Measurements from ENCODE around the gene SLC30A1. TPM values are rescaled to one million over a fixed set of nuclear protein-coding genes. Genes with fewer than 3 reads are reported as not detected.
"Not testable (repeated sequence)": the region's sequence is repeated elsewhere in the genome, so short reads cannot be mapped to it uniquely, and the experiment has no call there.

The SLC30A1 gene, protein sequence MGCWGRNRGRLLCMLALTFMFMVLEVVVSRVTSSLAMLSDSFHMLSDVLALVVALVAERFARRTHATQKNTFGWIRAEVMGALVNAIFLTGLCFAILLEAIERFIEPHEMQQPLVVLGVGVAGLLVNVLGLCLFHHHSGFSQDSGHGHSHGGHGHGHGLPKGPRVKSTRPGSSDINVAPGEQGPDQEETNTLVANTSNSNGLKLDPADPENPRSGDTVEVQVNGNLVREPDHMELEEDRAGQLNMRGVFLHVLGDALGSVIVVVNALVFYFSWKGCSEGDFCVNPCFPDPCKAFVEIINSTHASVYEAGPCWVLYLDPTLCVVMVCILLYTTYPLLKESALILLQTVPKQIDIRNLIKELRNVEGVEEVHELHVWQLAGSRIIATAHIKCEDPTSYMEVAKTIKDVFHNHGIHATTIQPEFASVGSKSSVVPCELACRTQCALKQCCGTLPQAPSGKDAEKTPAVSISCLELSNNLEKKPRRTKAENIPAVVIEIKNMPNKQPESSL
- polyA plus RNA-seq, result 2.5 TPM

DNA sequence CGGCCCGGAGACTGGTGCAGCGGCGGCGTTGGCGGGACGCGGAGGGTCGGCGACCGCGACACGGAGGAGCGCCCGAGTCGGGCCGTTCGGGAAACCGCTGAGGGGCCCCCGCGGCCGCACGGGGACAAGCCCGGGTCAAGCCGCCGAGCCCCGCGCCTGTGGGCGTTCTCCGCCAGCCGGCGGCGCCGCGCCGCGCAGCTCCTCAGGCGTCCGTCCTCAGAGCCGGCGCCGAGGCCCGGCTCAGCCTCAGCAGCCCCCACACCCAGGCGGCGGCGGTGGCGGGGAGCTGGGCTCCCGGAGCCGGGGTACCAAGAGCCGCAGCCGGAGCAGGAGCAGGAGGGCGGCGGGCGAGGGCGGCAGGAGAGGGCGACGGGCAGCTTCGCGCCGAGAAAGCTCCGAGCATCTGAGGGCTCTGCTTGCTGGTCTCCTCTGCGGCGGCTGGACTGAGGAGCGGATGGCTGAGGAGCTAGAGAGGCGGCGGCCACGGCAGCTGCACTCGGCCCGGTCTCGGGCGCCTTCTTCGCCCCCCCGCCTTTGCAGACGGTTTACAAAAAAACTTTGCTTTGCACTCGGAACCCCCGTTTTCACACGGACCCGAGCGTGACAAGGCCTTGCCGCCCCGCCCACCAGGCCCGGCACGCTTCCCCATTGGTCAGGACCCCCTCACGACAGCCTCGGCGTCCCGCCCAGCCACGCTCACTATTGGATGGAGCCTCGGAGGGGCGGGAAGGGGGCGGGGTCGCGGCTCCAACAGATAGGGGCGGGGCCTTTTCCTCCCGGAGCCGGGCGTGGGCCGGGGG, at the start of gene SLC30A1:
Gene SLC30A1 (minus strand): TSS at position 522 of the 800 bp plus-strand sequence. CDS start 549 bp downstream, outside the sequence.
- peaks cover 26 to 39% (median 30%) of the 10 kb centered on the region in 3 donors for H3K4me1 Mint-ChIP-seq
- peaks cover 2% of the 10 kb centered on the region for H3K36me3 Mint-ChIP-seq
- peak within 1 kb of the TSS; percentile 96 to 97 (median 97) for H3K4me3 Mint-ChIP-seq
- H3K27ac Mint-ChIP-seq, result peak within 1 kb of the TSS; percentile 89 to 97 (median 94)
- no peaks in the 10 kb centered on the region for H3K27me3 Mint-ChIP-seq
- no peaks in the 10 kb centered on the region for H3K9me3 Mint-ChIP-seq

DNA sequence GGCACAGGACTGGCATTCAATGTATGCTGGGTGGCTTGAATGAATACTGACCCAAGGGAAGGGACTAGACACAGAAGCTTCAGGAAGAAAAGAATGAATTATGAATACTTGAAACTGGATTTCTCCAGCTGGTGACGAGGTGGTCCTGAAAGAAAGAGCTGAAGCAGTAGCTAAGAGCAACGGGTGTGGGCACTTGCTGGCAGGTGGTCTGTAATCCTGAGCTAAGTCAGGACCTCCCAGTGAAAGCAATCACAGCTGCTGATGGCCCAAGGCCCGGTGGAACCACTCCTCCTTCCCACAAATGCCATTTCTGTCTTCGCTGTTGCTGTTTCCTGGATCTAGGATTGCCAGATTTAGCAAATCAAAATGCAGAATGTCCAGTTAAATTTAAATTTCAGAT, 49.5 kb upstream of the SLC30A1 start:
- H3K27ac Mint-ChIP-seq, result no peak overlapping the region

DNA sequence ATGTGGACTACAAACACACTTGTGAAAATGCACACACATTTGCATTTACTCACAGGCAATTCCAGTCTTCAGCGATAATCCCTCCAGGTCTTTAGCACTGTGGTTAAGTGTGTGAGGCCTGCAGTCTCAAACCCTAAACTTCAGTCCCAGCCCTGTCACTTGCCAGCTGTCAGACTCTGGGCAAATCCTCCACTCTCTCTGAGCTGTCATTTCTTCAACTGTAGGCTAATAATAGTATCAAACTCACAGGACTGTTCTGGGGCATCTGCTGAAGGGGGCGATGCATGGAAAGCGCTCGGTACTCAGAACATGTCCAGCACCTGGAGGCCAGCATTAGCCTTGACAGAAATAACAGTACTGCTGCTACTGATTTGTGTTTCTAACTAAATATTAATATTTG, 48.3 kb upstream of the SLC30A1 start:
- Mint-ChIP-seq H3K4me3 (no peak overlapping the region), H3K9me3 (no peaks in the 10 kb centered on the region), H3K36me3 (peaks cover 2% of the 10 kb centered on the region), H3K4me1 (peaks cover 0 to 1% (median 0%) of the 10 kb centered on the region in 3 donors), H3K27me3 (peaks cover 2% of the 10 kb centered on the region), H3K27ac (no peak overlapping the region)

More for the DNA sequence above, 49.5 kb upstream of the SLC30A1 start:
- Mint-ChIP-seq H3K27me3 (peaks cover 2% of the 10 kb centered on the region), H3K9me3 (no peaks in the 10 kb centered on the region), H3K36me3 (peaks cover 2% of the 10 kb centered on the region), H3K4me3 (no peak overlapping the region), H3K4me1 (peaks cover 0 to 1% (median 0%) of the 10 kb centered on the region in 3 donors)

DNA sequence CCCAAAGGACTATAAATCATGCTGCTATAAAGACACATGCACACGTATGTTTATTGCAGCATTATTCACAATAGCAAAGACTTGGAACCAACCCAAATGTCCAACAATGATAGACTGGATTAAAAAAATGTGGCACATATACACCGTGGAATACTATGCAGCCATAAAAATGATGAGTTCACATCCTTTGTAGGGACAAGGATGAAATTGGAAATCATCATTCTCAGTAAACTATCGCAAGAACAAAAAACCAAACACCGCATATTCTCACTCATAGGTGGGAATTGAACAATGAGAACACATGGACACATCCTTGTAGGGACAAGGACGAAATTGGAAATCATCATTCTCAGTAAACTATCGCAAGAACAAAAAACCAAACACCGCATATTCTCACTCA, 46.9 kb upstream of the SLC30A1 start:
- not testable (repeated sequence) for H3K4me1 Mint-ChIP-seq, H3K4me3 Mint-ChIP-seq, H3K27ac Mint-ChIP-seq, H3K27me3 Mint-ChIP-seq, H3K9me3 Mint-ChIP-seq, H3K36me3 Mint-ChIP-seq

DNA sequence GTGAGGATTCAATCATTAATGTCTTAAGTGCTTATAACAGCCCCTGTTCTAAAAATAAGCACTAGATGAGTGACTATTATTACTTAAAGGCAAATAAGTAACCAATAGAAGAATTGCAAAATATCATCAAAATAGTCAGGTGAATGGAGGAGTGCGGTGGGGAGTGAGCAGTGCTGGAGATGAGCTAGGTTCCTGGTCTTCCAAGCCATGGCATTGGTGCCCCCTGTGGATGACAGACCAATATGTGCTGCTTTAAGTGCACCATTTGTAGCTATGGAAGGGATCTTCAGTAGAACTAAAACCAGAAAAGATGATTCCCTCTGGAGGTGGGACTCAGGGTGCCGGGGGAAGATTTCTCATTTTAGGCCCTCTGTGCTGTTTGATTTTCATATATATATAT, 46.1 kb upstream of the SLC30A1 start:
- peaks cover 2% of the 10 kb centered on the region for H3K27me3 Mint-ChIP-seq

DNA sequence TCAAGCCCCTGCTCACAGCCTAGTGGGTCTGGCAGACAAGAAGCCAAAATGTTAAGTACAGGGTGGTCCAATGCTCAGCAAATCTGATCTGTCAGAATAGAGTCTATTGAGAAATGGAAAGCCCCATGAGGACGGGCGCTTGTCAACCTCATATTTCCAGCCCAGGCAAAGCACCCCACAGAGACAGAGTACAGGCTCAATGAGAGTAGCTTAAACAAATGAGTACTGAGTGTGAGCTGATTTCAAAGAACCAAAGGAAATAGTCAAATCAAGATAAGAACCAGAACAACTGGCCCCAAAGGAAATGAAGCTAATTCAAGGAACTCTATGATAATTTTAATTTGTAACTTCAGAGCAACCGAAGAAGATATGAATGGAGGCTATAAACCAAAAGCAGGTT, 44.6 kb upstream of the SLC30A1 start:
- H3K4me3 Mint-ChIP-seq, result no peak overlapping the region
- no peaks in the 10 kb centered on the region for H3K9me3 Mint-ChIP-seq
- H3K27ac Mint-ChIP-seq, result no peak overlapping the region
- H3K4me1 Mint-ChIP-seq, result no peaks in the 10 kb centered on the region
- peaks cover 2% of the 10 kb centered on the region for H3K36me3 Mint-ChIP-seq
- peaks cover 2% of the 10 kb centered on the region for H3K27me3 Mint-ChIP-seq

More for the DNA sequence above, 46.1 kb upstream of the SLC30A1 start:
- Mint-ChIP-seq H3K4me1 (no peaks in the 10 kb centered on the region), H3K36me3 (peaks cover 2% of the 10 kb centered on the region), H3K9me3 (no peaks in the 10 kb centered on the region), H3K27ac (no peak overlapping the region), H3K4me3 (no peak overlapping the region)

DNA sequence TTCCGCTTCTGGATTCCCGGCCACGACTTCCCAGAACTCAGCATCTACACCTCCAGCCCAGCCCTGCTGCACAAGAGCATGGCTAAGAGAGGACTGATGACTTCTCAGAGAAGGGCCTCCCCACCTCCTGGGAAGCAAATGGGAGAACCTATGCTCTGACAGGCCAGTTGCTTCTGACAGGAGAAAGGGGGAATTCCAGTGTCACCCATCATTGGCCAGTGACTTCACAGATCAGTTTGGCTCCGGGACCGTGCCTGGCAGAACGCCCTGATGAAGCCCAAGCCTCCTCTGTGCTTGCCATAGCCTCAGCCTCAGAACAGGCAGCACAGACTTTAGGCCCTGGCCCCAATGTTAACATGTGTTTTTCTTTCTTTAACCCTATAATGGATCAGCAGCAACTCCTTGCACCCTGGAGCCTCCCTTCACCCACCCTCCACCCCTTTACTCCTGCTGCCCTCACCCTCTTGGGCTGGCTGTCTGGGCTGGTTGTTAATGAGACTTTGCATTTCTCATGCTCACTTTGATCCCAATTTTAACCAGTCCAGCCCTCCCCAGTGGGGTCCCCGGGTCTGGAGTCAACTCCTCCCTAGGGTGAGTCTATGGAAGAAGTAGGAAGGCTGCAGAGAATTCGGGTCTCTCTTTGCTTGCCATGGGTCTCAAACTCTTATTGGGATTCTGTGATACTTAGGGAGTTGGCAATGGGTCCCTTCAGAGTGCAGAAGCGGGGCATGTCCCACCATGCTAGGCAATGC, 42.7 kb upstream of the SLC30A1 start:
- H3K36me3 Mint-ChIP-seq, result peaks cover 2% of the 10 kb centered on the region
- peaks cover 2% of the 10 kb centered on the region for H3K27me3 Mint-ChIP-seq
- H3K4me3 Mint-ChIP-seq, result no peak overlapping the region
- H3K4me1 Mint-ChIP-seq, result no peaks in the 10 kb centered on the region
- H3K9me3 Mint-ChIP-seq, result no peaks in the 10 kb centered on the region
- no peak overlapping the region for H3K27ac Mint-ChIP-seq

DNA sequence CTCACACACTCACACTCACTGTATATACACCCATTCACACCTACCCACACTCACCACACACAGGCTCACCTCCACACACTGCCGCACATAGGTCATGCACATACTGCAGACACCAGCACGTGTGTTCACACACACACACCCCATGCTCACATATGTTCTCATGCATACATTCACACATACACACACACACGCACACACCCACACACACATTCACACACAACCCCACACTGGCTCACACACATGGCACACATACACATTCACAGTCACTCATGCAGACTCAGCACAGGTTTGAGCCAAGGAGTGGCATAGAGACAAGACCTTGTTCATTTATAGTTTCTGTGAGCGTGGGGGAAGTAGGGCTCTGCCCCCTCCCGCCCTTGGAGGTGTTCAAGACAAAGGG, 41.1 kb upstream of the SLC30A1 start:
- Mint-ChIP-seq H3K27ac (no peak overlapping the region), H3K4me3 (no peak overlapping the region), H3K27me3 (peaks cover 2% of the 10 kb centered on the region), H3K4me1 (no peaks in the 10 kb centered on the region), H3K9me3 (no peaks in the 10 kb centered on the region), H3K36me3 (peaks cover 2% of the 10 kb centered on the region)

DNA sequence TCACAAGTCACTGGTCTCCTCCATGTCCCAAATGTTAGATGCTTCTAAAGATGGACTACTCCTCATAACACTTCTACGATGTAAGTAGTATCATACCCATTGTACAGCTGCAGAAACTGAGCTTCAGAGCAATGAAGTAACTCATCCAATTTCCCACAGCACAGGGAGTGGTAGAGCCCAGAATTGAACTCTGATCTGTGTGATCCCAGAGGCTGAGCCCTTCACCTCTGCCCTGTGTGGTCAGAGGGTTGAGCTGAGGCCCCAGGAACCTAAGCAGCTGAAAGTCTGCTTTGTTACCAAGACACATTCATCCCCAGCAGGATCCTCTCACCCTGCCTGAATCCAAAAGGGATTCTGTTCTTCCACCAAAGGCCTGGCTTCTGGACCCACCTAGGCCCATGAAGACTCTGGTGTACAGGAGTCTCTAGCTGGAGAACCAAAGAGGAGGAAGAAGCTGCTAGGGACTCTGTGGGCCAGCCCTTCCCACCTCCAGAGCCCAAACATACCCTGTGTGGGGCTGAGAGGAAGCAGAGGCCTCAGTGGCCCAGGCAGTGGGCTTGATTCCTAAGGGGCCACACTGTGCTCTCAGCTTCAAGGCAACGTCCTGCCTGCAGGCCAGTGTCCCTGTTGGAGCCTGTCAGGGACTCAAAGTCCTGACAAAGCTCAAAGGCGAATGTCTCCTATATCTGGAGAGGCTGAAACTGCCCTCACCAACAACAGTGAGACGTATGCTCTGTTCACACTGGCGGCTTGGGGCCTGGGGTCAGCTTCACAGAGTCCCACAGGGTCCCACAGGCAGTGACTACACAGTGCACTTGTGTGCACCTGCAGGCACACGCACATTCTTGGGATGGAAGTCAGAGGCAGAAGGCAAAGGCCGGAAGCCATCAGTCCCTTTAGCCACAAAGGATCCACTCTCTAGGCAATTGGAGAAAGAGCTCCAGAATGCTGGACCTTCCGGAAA, 40.4 kb upstream of the SLC30A1 start:
- Mint-ChIP-seq H3K4me1 (no peaks in the 10 kb centered on the region), H3K36me3 (peaks cover 2% of the 10 kb centered on the region), H3K27ac (no peak overlapping the region), H3K4me3 (no peak overlapping the region), H3K27me3 (peaks cover 2% of the 10 kb centered on the region), H3K9me3 (no peaks in the 10 kb centered on the region)

DNA sequence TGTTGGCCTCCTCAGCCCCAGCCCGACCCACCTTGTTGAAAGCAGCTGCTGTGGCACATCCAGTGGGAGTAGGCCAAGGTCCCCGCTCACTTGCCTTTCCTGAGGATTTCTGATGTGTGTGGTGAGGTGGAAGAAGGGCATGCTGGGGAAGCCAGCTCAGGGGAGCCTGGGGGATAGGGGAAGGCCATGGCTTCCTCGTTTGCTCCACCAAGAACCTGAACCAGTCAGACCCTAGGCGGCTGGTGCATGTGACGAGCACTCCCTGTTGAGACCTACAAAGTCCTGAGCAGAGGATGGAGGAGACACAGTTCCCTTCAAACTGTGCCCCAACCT, 38.0 kb upstream of the SLC30A1 start:
- no peaks in the 10 kb centered on the region for H3K9me3 Mint-ChIP-seq
- no peak overlapping the region for H3K4me3 Mint-ChIP-seq

DNA sequence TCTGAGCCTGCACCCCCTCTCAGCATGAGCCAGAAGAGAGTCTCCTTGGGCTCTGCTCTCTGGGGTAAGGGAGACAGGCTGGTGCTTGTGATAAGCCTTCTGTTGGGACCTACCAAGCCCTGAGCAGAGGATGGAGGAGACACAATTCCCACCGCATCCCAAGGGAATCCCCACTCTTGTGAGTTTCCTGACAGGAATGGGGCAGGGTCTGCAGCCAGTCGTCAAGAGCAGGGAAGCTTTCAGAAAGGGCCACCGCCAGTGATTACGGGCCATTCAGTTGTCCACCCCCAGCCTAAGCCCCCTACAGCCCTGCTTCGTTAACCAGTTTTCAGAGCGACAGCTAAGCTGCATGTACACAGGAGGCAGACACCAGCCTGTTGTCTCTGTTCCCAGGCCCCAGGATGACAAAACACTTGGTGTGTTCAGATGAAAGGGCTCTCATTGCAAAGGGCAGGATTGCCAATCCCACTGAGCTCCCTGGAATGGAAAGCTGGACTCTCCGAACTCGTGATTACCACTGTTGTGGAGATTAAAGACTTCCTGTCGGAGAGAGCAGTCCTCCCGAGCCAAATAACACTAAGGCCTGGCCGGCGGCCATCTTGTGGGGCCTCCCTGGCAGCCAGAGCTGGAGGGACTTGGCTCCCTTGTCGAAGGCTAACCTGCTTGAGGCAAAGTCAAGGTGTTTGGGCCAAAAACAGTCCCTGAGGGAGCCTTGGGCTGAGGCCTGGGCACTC, 37.4 kb upstream of the SLC30A1 start:
- Mint-ChIP-seq H3K4me1 (no peaks in the 10 kb centered on the region), H3K27me3 (no peaks in the 10 kb centered on the region), H3K36me3 (no peaks in the 10 kb centered on the region), H3K4me3 (no peak overlapping the region), H3K27ac (no peak overlapping the region), H3K9me3 (no peaks in the 10 kb centered on the region)

More for the DNA sequence above, 38.0 kb upstream of the SLC30A1 start:
- Mint-ChIP-seq H3K27ac (peak overlapping the region in 1 of 3 donors; percentile 16), H3K27me3 (no peaks in the 10 kb centered on the region), H3K36me3 (no peaks in the 10 kb centered on the region), H3K4me1 (no peaks in the 10 kb centered on the region)

DNA sequence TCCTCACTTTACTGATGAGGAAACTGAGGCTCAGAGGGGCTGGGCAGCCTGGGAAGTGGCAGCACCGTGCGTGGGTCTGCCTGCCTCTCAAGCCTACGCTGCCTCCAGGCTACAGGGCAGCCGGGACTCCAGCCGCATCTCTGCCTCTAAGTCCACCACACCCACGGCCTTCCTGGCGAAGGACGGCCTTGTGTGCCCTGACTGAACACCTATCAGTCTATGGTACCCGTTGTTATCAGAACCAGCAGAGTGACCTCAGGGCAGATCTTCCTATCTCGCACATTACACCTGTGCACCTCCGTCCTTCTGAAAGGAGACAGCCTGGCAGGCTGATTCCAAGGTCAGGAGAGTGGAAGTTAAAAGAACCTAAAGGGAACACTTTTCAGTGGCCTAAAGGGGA, 35.7 kb upstream of the SLC30A1 start:
- Mint-ChIP-seq H3K27me3 (no peaks in the 10 kb centered on the region), H3K4me1 (no peaks in the 10 kb centered on the region), H3K9me3 (no peaks in the 10 kb centered on the region), H3K27ac (no peak overlapping the region), H3K36me3 (no peaks in the 10 kb centered on the region), H3K4me3 (no peak overlapping the region)

DNA sequence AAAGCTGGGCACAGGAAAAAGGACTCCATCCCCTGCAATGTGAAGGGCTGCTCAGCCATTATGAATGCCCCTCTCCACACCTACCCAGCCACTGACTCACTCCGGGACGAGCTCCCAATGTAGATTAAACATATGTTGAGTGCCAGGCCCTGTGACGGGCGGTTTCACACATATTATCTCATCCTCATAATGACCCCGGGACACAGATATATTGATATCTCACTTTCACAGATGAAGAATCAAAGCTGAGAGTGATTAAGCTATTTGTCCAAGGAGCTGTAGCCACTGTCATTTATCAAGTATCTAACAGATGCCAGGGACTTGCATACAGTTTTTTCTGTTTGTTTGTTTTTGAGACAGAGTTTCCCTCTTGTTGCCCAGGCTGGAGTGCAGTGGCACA, 35.0 kb upstream of the SLC30A1 start:
- no peaks in the 10 kb centered on the region for H3K27me3 Mint-ChIP-seq
- no peak overlapping the region for H3K4me3 Mint-ChIP-seq
- no peak overlapping the region for H3K27ac Mint-ChIP-seq
- H3K9me3 Mint-ChIP-seq, result no peaks in the 10 kb centered on the region
- H3K4me1 Mint-ChIP-seq, result no peaks in the 10 kb centered on the region
- H3K36me3 Mint-ChIP-seq, result no peaks in the 10 kb centered on the region
